IMR-90 (cell line): ENCODE results near the gene FBXW8. TPM values are rescaled to one million over a fixed set of nuclear protein-coding genes. Genes with fewer than 3 reads are reported as not detected.

ENCODE experiments used
- ATAC-seq: fragments of 200-7000 bp; cut with Tn5 transposase; 2 replicates; pipeline ENCODE4 v1.9.1; 2020; ENCODE audit warnings: low read depth, mild to moderate bottlenecking, moderate library complexity
- BruUV-seq: library from RNA; stranded (reverse); fragments of 400-500 nt; replicated peaks from 2 replicates; lab custom pipeline; 2021; lab: Mats Ljungman, UMichigan
- CTCF ChIA-PET: fragments of 300-600 bp; formaldehyde crosslinking; extraction: SDS; loops from one replicate; lab custom pipeline; 2021; ENCODE audit warnings: antibody characterized with exemption; lab: Yijun Ruan, JAX
- POLR2A ChIA-PET: fragments of 300-600 bp; sonication (Branson Sonifier 250); formaldehyde crosslinking; loops from one replicate; lab custom pipeline; 2022; ENCODE audit warnings: antibody characterized with exemption; ENCODE audit not compliant: unreplicated experiment; lab: Charles Lee
- DNase-seq: peaks from one replicate; pipeline ENCODE4 v3.0.0; 2013
- H2AFZ ChIP-seq: replicated peaks from 2 replicates; pipeline ENCODE3; 2013; ENCODE audit warnings: low read length, mild to moderate bottlenecking; ENCODE audit not compliant: poor library complexity
- H2AK5ac ChIP-seq: 2 replicates; pipeline ENCODE4 v1.6.1; 2013; ENCODE audit warnings: low read depth, low read length, inconsistent platforms
- H2AK9ac ChIP-seq: replicated peaks from 2 replicates; pipeline ENCODE3; 2013; ENCODE audit warnings: mild to moderate bottlenecking, low read depth, low read length, moderate library complexity; ENCODE audit not compliant: poor library complexity
- H2BK120ac ChIP-seq: 2 replicates; pipeline ENCODE4 v1.6.1; 2013; ENCODE audit warnings: low read depth, low read length, inconsistent platforms
- H2BK15ac ChIP-seq: 3 replicates; pipeline ENCODE4 v1.6.1; 2013; ENCODE audit warnings: low read depth, low read length, inconsistent platforms
- H2BK20ac ChIP-seq: 2 replicates; pipeline ENCODE4 v1.6.1; 2013; ENCODE audit warnings: low read depth, mild to moderate bottlenecking, inconsistent platforms, low read length, moderate library complexity
- H2BK5ac ChIP-seq: 2 replicates; pipeline ENCODE4 v1.6.1; 2013; ENCODE audit warnings: mild to moderate bottlenecking, low read depth, low read length, inconsistent platforms; ENCODE audit not compliant: poor library complexity, severe bottlenecking
- H3K14ac ChIP-seq: replicated peaks from 2 replicates; pipeline ENCODE4 v1.6.1; 2013; ENCODE audit warnings: low read depth, low read length, inconsistent platforms
- H3K18ac ChIP-seq: 2 replicates; pipeline ENCODE4 v1.6.1; 2013; ENCODE audit warnings: low read depth, low read length, control low read depth
- H3K23ac ChIP-seq: 2 replicates; pipeline ENCODE4 v1.6.1; 2013; ENCODE audit warnings: low read depth, low read length, inconsistent platforms
- H3K27ac ChIP-seq: 2 replicates; pipeline ENCODE4 v1.5.1; 2013; ENCODE audit warnings: mild to moderate bottlenecking, control low read depth, low read length; ENCODE audit not compliant: insufficient read depth
- H3K27me3 ChIP-seq: 2 replicates; pipeline ENCODE4 v1.6.1; 2013; ENCODE audit warnings: low read length; ENCODE audit not compliant: control insufficient read depth, insufficient read depth
- H3K36me3 ChIP-seq: 2 replicates; pipeline ENCODE4 v1.6.1; 2013; ENCODE audit warnings: low read length, mixed read lengths; ENCODE audit not compliant: control insufficient read depth, insufficient read depth
- H3K4ac ChIP-seq: 2 replicates; pipeline ENCODE4 v1.6.1; 2013; ENCODE audit warnings: low read depth, low read length, inconsistent platforms
- H3K4me1 ChIP-seq: 2 replicates; pipeline ENCODE4 v1.6.1; 2013; ENCODE audit warnings: low read length, mixed read lengths; ENCODE audit not compliant: control insufficient read depth, insufficient read depth
- H3K4me2 ChIP-seq: 2 replicates; pipeline ENCODE4 v1.6.1; 2013; ENCODE audit warnings: low read depth, mild to moderate bottlenecking, control low read depth, low read length, moderate library complexity
- H3K4me3 ChIP-seq: 2 replicates; pipeline ENCODE4 v1.5.1; 2013; ENCODE audit warnings: low read depth, mild to moderate bottlenecking, control low read depth, low read length, moderate library complexity; ENCODE audit not compliant: insufficient read depth
- H3K56ac ChIP-seq: 2 replicates; pipeline ENCODE4 v1.6.1; 2013; ENCODE audit warnings: low read length, inconsistent platforms; ENCODE audit not compliant: insufficient read depth; ENCODE audit errors: extremely low read depth
- H3K79me1 ChIP-seq, 2 experiments: 2 replicates each; pipeline ENCODE4 v1.6.1; 2013; ENCODE audit warnings: low read length in 2 of 2, inconsistent platforms in 1 of 2, low read depth in 1 of 2
- H3K9ac ChIP-seq: 2 replicates; pipeline ENCODE4 v1.6.1; 2013; ENCODE audit warnings: low read depth, low read length, control low read depth
- H3K9me1 ChIP-seq: 2 replicates; pipeline ENCODE4 v1.6.1; 2013; ENCODE audit warnings: low read length, inconsistent platforms; ENCODE audit not compliant: insufficient read depth
- H3K9me3 ChIP-seq: 2 replicates; pipeline ENCODE4 v1.6.1; 2013; ENCODE audit warnings: low read length; ENCODE audit not compliant: control insufficient read depth, insufficient read depth
- H4K20me1 ChIP-seq: 2 replicates; pipeline ENCODE4 v1.6.1; 2013; ENCODE audit warnings: low read length, inconsistent platforms; ENCODE audit not compliant: insufficient read depth
- H4K5ac ChIP-seq: 2 replicates; pipeline ENCODE4 v1.6.1; 2013; ENCODE audit warnings: mild to moderate bottlenecking, low read depth, low read length, control low read depth
- H4K8ac ChIP-seq, 2 experiments: 2 replicates each; pipeline ENCODE4 v1.6.1; 2013; ENCODE audit warnings: low read depth in 2 of 2, low read length in 2 of 2, control low read depth in 1 of 2, inconsistent platforms in 1 of 2
- H4K91ac ChIP-seq: 2 replicates; pipeline ENCODE4 v1.6.1; 2013; ENCODE audit warnings: low read depth, low read length, inconsistent platforms; ENCODE audit not compliant: insufficient read depth
- BHLHE40 ChIP-seq: fragments of 150-350 bp; IDR thresholded peaks from 2 replicates; pipeline ENCODE4 v1.6.1; 2016; ENCODE audit warnings: mild to moderate bottlenecking, low read depth, low read length
- CEBPB ChIP-seq: IDR thresholded peaks from 2 replicates; pipeline ENCODE4 v1.6.1; 2012; ENCODE audit warnings: low read depth, low read length, improper control_type of control experiment
- CHD1 ChIP-seq: IDR thresholded peaks from 2 replicates; pipeline ENCODE4 v1.6.1; 2012; ENCODE audit warnings: low read depth, low read length, improper control_type of control experiment
- CTCF ChIP-seq: conservative IDR thresholded peaks from 2 replicates; pipeline ENCODE4 v1.5.1; 2012; ENCODE audit warnings: mild to moderate bottlenecking, low read depth, low read length, improper control_type of control experiment
- ELK1 ChIP-seq: fragments of 150-350 bp; IDR thresholded peaks from 2 replicates; pipeline ENCODE4 v1.6.1; 2016; ENCODE audit warnings: low read depth, mild to moderate bottlenecking, low read length, moderate library complexity, borderline replicate concordance
- FOS ChIP-seq: fragments of 150-350 bp; IDR thresholded peaks from 2 replicates; pipeline ENCODE4 v1.6.1; 2016; ENCODE audit warnings: low read depth, low read length
- MAFK ChIP-seq: IDR thresholded peaks from 2 replicates; pipeline ENCODE4 v1.6.1; 2012; ENCODE audit warnings: low read depth, low read length, improper control_type of control experiment
- MAZ ChIP-seq: IDR thresholded peaks from 2 replicates; pipeline ENCODE4 v1.6.1; 2012; ENCODE audit warnings: low read depth, mild to moderate bottlenecking, low read length, improper control_type of control experiment, moderate library complexity, borderline replicate concordance
- MXI1 ChIP-seq: IDR thresholded peaks from 2 replicates; pipeline ENCODE4 v1.6.1; 2012; ENCODE audit warnings: low read depth, mild to moderate bottlenecking, low read length, moderate library complexity, borderline replicate concordance
- NFE2L2 ChIP-seq: fragments of 150-350 bp; IDR thresholded peaks from 2 replicates; pipeline ENCODE4 v1.6.1; 2016; ENCODE audit warnings: low read depth, mild to moderate bottlenecking, low read length
- POLR2A ChIP-seq: IDR thresholded peaks from 2 replicates; pipeline ENCODE4 v1.6.1; 2012; ENCODE audit warnings: mild to moderate bottlenecking, low read depth, low read length
- RAD21 ChIP-seq: IDR thresholded peaks from 2 replicates; pipeline ENCODE4 v1.6.1; 2012; ENCODE audit warnings: low read length, improper control_type of control experiment
- RCOR1 ChIP-seq: IDR thresholded peaks from 2 replicates; pipeline ENCODE4 v1.6.1; 2012; ENCODE audit warnings: mild to moderate bottlenecking, low read length, improper control_type of control experiment; ENCODE audit not compliant: insufficient replicate concordance
- RFX5 ChIP-seq: IDR thresholded peaks from 2 replicates; pipeline ENCODE4 v1.8.0; 2012; ENCODE audit warnings: low read depth, mild to moderate bottlenecking, low read length, moderate library complexity
- SMC3 ChIP-seq: fragments of 150-350 bp; IDR thresholded peaks from 2 replicates; pipeline ENCODE4 v1.6.1; 2016; ENCODE audit warnings: low read depth, mild to moderate bottlenecking, antibody characterized with exemption, low read length, moderate library complexity
- USF2 ChIP-seq: fragments of 150-350 bp; IDR thresholded peaks from 2 replicates; pipeline ENCODE4 v1.6.1; 2017; ENCODE audit warnings: mild to moderate bottlenecking, antibody characterized with exemption, low read length, low read depth
- WGBS, 2 experiments: methylation state at CpG; one replicate each; pipeline versions ENCODE4 v1.1.5 to v1.1.7; 2013; ENCODE audit warnings: missing lambda C conversion rate in 2 of 2; ENCODE audit not compliant: insufficient read length in 1 of 2; ENCODE audit errors: extremely low coverage in 2 of 2; 5-methylcytosine and 5-hydroxymethylcytosine counted together
- dilution Hi-C: fragments of 300-500 bp; cut with HindIII; formaldehyde crosslinking; loops from one replicate; pipeline ENCODE4 v1.14.3; 2018; ENCODE audit warnings: low sequenced_read_pairs; ENCODE audit not compliant: unreplicated experiment
- in situ Hi-C: fragments of 300-500 bp; cut with MboI; formaldehyde crosslinking; loops from 3 replicates; pipeline ENCODE4 v1.14.3; 2019; ENCODE audit warnings: low sequenced_read_pairs, inconsistent platforms, mixed read lengths
- intact Hi-C: fragments of 100-400 bp; cut with micrococcal nuclease; formaldehyde crosslinking; loops from 2 replicates; pipeline ENCODE4 v1.10.0; 2022
- polyA plus RNA-seq, 3 experiments: library from polyadenylated mRNA; depleted of rRNA; stranded (reverse); fragments of >200 nt; gene quantifications; 2 replicates each; pipeline ENCODE4 v1.2.3, GENCODE V29; 2012; ENCODE audit warnings: low replicate concordance in 1 of 3
- total RNA-seq: library from RNA; depleted of rRNA; stranded (reverse); fragments of >200 nt; gene quantifications from 2 replicates; pipeline ENCODE4 v1.2.3, GENCODE V29; 2012

FBXW8 gene
- total and polyA plus RNA-seq, 2 of the 4 experiments (the other 2 are of a cell fraction): 20.3 to 25.8 TPM

- in situ Hi-C loops: loop anchor here (25.0 kb wide), 1 partner anchor 793 kb away; no protein-coding TSS in a partner anchor
- ATAC-seq: no peak
- WGBS, 2 experiments: 83% methylated on average over 1 of the region's 11 CpGs; no CpG with 5 or more reads in 1 of the 2 experiments
Measured at GRCh38 chr12:117044311-117044710, 133.6 kb downstream of the FBXW8 start.

More at GRCh38 chr12:117044311-117044710, 133.6 kb downstream of the FBXW8 start:
- dilution Hi-C loops: no loop called here
- ChIA-PET POLR2A (no interaction called here), CTCF (no interaction called here)
- no peak overlapping the region for H2AK5ac ChIP-seq
- no peaks in the 10 kb centered on the region for H3K27me3 ChIP-seq
- no peak overlapping the region for H2BK5ac ChIP-seq
- H2AK9ac ChIP-seq: no peak overlapping the region
- no peak for DNase-seq
- H4K20me1 ChIP-seq: no peaks in the 10 kb centered on the region
- H3K23ac ChIP-seq: no peak overlapping the region
- peaks cover 11% of the 10 kb centered on the region for H3K4me1 ChIP-seq
- peaks cover 16% of the 10 kb centered on the region for H3K9me1 ChIP-seq
- intact Hi-C loops: no loop called here
- no peaks in the 10 kb centered on the region for H3K79me1 ChIP-seq
- no peak overlapping the region for H3K4ac ChIP-seq
- H2BK15ac ChIP-seq: no peak overlapping the region
- no peak overlapping the region for H3K4me2 ChIP-seq
- H3K4me3 ChIP-seq: no peak overlapping the region
- H2BK120ac ChIP-seq: no peak overlapping the region
- no peak overlapping the region for H4K8ac ChIP-seq
- no peaks in the 10 kb centered on the region for H3K36me3 ChIP-seq
- no peak overlapping the region for H2AFZ ChIP-seq
- no peak overlapping the region for H4K5ac ChIP-seq
- H4K91ac ChIP-seq: no peak overlapping the region
- H3K9me3 ChIP-seq: no peaks in the 10 kb centered on the region
- BruUV-seq: no TSS peak
- H2BK20ac ChIP-seq: no peak overlapping the region
- H3K18ac ChIP-seq: no peak overlapping the region
- no peak overlapping the region for H3K27ac ChIP-seq
- no peak overlapping the region for H3K14ac ChIP-seq
- no peak overlapping the region for H3K56ac ChIP-seq
- no peak for TF ChIP-seq CEBPB
- TF ChIP-seq POLR2A: no peak
- TF ChIP-seq RFX5: no peak
- no peak for TF ChIP-seq NFE2L2
- TF ChIP-seq RCOR1: no peak
- no peak for TF ChIP-seq SMC3
- TF ChIP-seq ELK1: no peak
- TF ChIP-seq MAFK: no peak
- TF ChIP-seq RAD21: no peak
- no peak for TF ChIP-seq CHD1
- no peak for TF ChIP-seq BHLHE40
- TF ChIP-seq MAZ: no peak
- no peak for TF ChIP-seq USF2
- no peak for TF ChIP-seq FOS
- no peak for TF ChIP-seq MXI1
- TF ChIP-seq CTCF: no peak
- H3K9ac ChIP-seq: no peak overlapping the region
